Testis (tissue), 3 donors: ENCODE measurements around the gene HSDL1. TPM values are rescaled to one million over a fixed set of nuclear protein-coding genes. Genes with fewer than 3 reads are reported as not detected.

ENCODE experiments used
- DNase-seq: peaks from one replicate; pipeline ENCODE4 v3.0.0-alpha.2; 2019
- H3K27ac ChIP-seq, 2 donors: fragments of 200-600 bp; sonication (generic); one replicate each; pipeline ENCODE4 v1.5.1; 2019
- H3K27me3 ChIP-seq: fragments of 200-600 bp; sonication (generic); one replicate; pipeline ENCODE4 v1.5.1; 2019
- H3K36me3 ChIP-seq: fragments of 200-600 bp; sonication (generic); one replicate; pipeline ENCODE4 v1.5.1; 2017; ENCODE audit warnings: low read depth; ENCODE audit errors: missing control alignments
- H3K4me1 ChIP-seq: fragments of 200-600 bp; sonication (generic); one replicate; pipeline ENCODE4 v1.5.1; 2019
- H3K4me3 ChIP-seq, 2 donors: fragments of 200-600 bp; sonication (generic); one replicate each; pipeline ENCODE4 v1.5.1; 2017 to 2019
- H3K9me3 ChIP-seq: fragments of 200-600 bp; sonication (generic); one replicate; pipeline ENCODE4 v1.5.1; 2017
- POLR2A ChIP-seq: fragments of 450-650 bp; IDR thresholded peaks from one replicate; pipeline ENCODE4 v1.6.1; 2017; ENCODE audit warnings: antibody characterized with exemption, mild to moderate bottlenecking, moderate library complexity
- WGBS, 2 donors: methylation state at CpG; one replicate each; pipeline ENCODE4 v1.1.5; 2018; 5-methylcytosine and 5-hydroxymethylcytosine counted together
- intact Hi-C: fragments of 100-400 bp; cut with DNase I; formaldehyde crosslinking; loops from one replicate; pipeline ENCODE4 v1.15.1; 2023; ENCODE audit warnings: low total_unique reads
- polyA plus RNA-seq: library from polyadenylated mRNA; stranded (reverse); fragments of 350-450 nt; fragmentation: Illumina TruSeq; extraction: RNeasy Lipid Tissue Mini Kit (QIAGEN cat#74804); gene quantifications from one replicate; pipeline ENCODE4 v1.2.3, GENCODE V29; 2014; ENCODE audit warnings: low read depth, low replicate concordance; ENCODE audit not compliant: insufficient read depth
- total RNA-seq, 2 donors: library from RNA; depleted of rRNA; stranded (reverse); fragments of >200 nt; gene quantifications; one replicate each; pipeline ENCODE4 v1.2.3, GENCODE V29; 2016
- TF ChIP-seq, protein P1 (sequence below), 3 experiments: fragments of 450-650 bp in 2 of 3; fragments of 200-600 bp in 1 of 3; sonication (generic) in 1 of 3; IDR thresholded peaks; one replicate each; pipeline ENCODE4 v1.5.1; 2016 to 2019; ENCODE audit warnings: antibody characterized with exemption in 3 of 3, mild to moderate bottlenecking in 2 of 3, moderate library complexity in 1 of 3

HSDL1 gene
- total and polyA plus RNA-seq, 3 donors from 2014 or later: 29.0 to 37.9 (median 31.3) TPM

DNA sequence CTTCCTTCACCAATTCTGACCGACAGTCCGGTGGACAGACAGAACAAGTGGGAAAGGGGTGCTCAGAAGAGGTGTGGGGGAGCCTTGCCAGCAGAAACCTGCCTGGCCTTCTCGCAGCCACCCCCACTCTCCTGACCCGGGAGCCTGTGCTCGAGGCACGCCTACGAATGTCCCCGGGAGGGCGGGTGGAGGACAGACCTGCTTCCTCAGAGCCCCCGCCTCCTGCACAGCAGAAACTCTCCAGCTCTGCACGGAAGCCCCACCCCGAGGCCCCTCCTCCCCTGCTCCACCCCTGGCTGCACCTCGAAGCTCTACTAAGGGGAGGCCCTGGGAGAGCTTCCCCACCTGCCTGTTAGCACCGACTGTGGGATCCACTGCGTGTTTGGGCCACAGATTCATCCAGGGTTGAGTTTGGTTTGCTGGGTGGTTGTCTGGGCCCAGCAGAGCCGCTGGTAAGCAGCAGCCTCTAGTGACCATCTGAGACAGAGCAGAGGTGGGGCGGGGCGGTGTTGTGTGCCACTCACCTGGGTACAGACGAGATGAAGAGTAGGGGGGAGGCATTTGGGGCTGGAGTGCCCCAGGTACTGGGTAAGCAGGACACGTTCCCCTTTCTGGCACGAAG, 35.7 kb upstream of the HSDL1 start:
- H3K36me3 ChIP-seq: no peaks in the 10 kb centered on the region
- no peak for DNase-seq
- no peaks in the 10 kb centered on the region for H3K9me3 ChIP-seq
- intact Hi-C loops: loop anchor here (10.0 kb wide), 1 partner anchor 216 kb away; the partner anchor contains the start of gene NECAB2
- 85 to 90% methylated on average over 6 to 20 of the region's 21 CpGs for WGBS, 2 donors
- no peaks in the 10 kb centered on the region for H3K27me3 ChIP-seq
- H3K4me3 ChIP-seq: no peak overlapping the region
- no peak for TF ChIP-seq POLR2A
- TF ChIP-seq, protein P1, sequence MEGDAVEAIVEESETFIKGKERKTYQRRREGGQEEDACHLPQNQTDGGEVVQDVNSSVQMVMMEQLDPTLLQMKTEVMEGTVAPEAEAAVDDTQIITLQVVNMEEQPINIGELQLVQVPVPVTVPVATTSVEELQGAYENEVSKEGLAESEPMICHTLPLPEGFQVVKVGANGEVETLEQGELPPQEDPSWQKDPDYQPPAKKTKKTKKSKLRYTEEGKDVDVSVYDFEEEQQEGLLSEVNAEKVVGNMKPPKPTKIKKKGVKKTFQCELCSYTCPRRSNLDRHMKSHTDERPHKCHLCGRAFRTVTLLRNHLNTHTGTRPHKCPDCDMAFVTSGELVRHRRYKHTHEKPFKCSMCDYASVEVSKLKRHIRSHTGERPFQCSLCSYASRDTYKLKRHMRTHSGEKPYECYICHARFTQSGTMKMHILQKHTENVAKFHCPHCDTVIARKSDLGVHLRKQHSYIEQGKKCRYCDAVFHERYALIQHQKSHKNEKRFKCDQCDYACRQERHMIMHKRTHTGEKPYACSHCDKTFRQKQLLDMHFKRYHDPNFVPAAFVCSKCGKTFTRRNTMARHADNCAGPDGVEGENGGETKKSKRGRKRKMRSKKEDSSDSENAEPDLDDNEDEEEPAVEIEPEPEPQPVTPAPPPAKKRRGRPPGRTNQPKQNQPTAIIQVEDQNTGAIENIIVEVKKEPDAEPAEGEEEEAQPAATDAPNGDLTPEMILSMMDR (IDR thresholded peaks at IDR 0.05): no peak
- H3K27ac ChIP-seq: no peak overlapping the region
- H3K4me1 ChIP-seq: peaks cover 49% of the 10 kb centered on the region

DNA sequence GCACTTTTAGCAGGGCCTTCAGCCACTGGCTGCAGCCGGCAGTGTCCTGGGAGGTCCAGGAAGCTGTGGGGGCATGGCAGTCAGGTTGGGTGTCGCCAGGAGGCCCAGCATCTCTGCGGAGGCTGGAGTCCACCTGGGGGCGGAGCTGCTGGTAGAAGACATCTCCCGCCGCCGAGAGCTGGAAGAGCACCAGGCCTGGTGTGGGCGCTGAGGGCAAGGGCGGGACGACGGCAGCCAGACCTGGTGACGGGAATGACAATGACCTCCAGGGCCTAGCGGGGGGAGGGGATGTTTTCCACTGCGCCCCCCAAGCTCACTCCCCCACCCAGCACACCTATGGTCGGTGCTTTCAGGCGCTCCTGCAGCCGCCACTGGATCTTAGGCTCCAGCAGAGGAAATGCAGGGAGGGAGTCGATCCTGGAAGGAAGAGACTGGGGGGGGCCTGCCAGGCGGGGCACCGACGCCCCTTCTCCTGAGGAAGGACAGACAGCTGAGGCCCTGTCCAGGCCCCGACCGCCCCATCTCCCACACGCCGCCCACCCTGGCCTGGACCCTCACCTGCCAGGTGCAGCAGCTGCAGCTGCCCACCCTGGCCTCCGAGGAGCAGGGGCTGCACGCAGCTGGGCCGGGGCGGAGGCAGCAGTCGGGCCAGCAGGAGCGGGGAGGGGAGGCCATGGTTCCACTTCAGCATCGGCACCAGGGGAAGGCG, 34.8 kb upstream of the HSDL1 start:
- no peaks in the 10 kb centered on the region for H3K36me3 ChIP-seq
- TF ChIP-seq POLR2A: no peak
- TF ChIP-seq, protein P1 (IDR thresholded peaks at IDR 0.05): no peak
- DNase-seq: no peak
- WGBS, 2 donors: 93 to 95% methylated on average over 11 to 33 of the region's 33 CpGs
- H3K4me1 ChIP-seq: peaks cover 46% of the 10 kb centered on the region
- no peak overlapping the region for H3K27ac ChIP-seq
- H3K27me3 ChIP-seq: no peaks in the 10 kb centered on the region
- no peak overlapping the region for H3K4me3 ChIP-seq
- no peaks in the 10 kb centered on the region for H3K9me3 ChIP-seq
- intact Hi-C loops: loop anchor here (10.0 kb wide), 1 partner anchor 215 kb away; the partner anchor contains the start of gene NECAB2

DNA sequence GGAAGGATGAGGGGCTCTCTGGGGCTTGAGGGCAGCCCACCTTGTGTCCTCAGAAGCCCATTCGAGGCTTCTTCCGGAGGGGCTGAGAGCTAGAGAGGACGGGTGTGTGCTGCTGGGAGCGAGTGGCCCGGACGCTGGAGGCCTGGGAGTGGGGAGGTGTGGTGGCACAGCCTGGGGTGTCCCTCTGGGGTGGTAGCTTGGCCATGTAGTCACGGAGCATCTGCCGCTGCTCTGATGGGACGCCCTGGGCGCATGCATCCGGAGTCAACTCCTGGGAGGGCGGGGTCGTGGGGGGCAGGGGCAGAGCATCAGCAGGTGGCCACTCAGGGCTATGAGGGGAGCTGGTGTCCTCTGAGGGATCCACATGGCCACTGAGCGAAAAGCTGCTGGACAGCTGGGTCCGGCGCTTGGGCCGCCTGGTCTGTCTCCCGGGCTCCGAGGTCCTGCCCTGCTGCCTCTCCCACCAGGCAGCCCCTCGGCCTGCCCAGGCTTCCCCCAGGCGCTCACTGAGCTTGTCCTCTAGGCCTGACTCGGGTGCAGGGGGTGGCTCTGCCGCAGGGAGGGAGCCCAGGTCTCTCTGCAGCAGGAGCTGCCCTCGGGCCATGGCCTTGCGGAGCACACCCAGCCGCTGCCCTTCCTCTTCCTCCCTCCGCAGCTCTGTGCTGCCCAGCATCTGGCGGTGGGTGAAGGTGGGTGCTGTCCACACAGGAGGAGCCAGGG, 34.1 kb upstream of the HSDL1 start:
- intact Hi-C loops: no loop called here
- Histone ChIP-seq H3K9me3 (no peaks in the 10 kb centered on the region), H3K4me3 (no peak overlapping the region), H3K27ac (no peak overlapping the region), H3K27me3 (no peaks in the 10 kb centered on the region), H3K36me3 (no peaks in the 10 kb centered on the region), H3K4me1 (peaks cover 39% of the 10 kb centered on the region)
- 91 to 92% methylated on average over 9 to 28 of the region's 28 CpGs for WGBS, 2 donors
- no peak for TF ChIP-seq POLR2A
- TF ChIP-seq, protein P1 (IDR thresholded peaks at IDR 0.05): no peak
- DNase-seq: no peak

DNA sequence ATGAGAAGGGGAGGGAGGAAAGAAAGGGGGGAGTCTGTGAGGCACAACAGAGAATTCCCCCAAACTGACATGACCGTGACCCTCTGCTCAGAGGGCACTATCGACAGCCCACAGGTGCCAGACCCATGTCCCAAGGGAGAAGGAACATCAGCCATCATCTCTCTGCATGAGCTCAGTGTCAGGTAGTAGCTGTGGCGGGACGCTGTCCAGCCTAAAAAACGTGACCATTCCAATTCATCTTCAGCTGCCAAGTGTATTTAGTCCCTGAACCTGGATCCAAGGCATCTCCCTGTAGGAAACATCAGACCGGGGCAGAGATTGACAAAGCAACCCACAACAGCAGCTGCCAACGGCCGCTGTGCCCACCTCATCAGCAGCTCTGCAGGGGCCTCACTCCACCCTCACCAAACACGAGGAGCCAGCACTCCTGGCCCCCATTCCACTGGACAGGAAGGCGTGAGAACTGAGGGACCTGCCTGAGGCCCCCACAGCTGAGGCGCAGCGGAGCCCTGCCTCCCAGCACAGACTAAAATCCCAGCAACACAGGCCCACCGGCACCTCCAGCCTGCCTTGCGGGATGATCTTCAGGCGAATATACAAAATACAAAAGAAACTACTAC, 33.3 kb upstream of the HSDL1 start:
- H3K36me3 ChIP-seq: no peaks in the 10 kb centered on the region
- no peak for DNase-seq
- no peaks in the 10 kb centered on the region for H3K9me3 ChIP-seq
- TF ChIP-seq, protein P1 (IDR thresholded peaks at IDR 0.05): no peak
- no peak for TF ChIP-seq POLR2A
- intact Hi-C loops: no loop called here
- H3K4me3 ChIP-seq: no peak overlapping the region
- H3K27me3 ChIP-seq: no peaks in the 10 kb centered on the region
- WGBS, 2 donors: 77 to 86% methylated on average over 8 to 15 of the region's 15 CpGs
- peak overlapping the region in 1 of 2 donors; percentile 73 for H3K27ac ChIP-seq
- peaks cover 31% of the 10 kb centered on the region for H3K4me1 ChIP-seq
